GM13977 (cell line): ENCODE data around the gene TSHZ1.

ENCODE experiments used
- DNase-seq: peaks from one replicate; pipeline ENCODE4 v3.0.0; 2012; ENCODE audit warnings: low spot score
- CTCF ChIP-seq: IDR thresholded peaks from 2 replicates; pipeline ENCODE4 v1.5.1; 2012; ENCODE audit warnings: mild to moderate bottlenecking, control low read depth; ENCODE audit not compliant: insufficient read depth; ENCODE audit errors: extremely low read depth, missing control alignments
- in situ Hi-C: fragments of 300-500 bp; cut with MboI; formaldehyde crosslinking; loops from one replicate; pipeline ENCODE4 v1.12.0; 2022; ENCODE audit warnings: low sequenced_read_pairs, low pct_unique_long_range_greater_than_20kb, mixed read lengths, inconsistent platforms; ENCODE audit not compliant: unreplicated experiment

TSHZ1 gene

DNA sequence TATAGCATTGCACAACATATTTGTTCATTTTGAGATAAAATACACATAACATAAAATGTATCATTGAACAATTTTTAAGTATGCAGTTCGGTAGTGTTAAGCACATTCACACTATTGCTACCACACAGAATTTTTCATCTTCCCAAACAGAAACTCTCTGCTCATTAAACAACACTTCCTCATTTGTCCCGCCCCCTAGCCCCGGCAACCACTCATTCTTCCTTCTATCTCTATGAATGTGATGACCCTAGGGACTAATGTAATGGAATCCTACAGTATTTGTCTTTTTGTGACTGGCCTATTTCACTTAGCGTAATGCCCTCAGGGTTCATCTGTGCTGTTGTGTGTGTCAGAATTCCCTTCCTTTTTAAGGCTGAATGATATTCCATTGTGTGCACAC, 95.4 kb downstream of the TSHZ1 start:
- in situ Hi-C loops: no loop called here
- DNase-seq: no peak
- no peak for TF ChIP-seq CTCF

DNA sequence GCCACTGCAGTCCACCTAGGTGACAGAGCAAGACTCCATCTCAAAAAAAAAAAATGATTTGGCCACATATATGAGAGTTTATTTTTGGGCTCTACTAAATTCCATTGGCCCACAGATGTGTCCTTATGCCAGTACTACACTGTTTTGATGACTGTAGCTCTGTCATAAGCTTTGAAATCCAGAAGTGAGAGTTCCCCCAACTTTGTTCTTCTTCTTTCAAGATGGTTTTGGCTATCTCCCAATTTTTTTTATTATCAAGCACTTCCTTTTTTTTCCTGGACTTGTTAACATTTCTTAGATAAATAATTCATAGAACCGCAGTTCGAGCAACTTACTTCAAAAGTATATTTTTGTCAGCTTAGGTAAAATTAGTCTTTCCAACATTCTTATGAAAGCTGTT, 96.9 kb downstream of the TSHZ1 start:
- no peak for DNase-seq
- in situ Hi-C loops: no loop called here
- TF ChIP-seq CTCF: no peak

- no peak for TF ChIP-seq CTCF
- no peak for DNase-seq
- in situ Hi-C loops: no loop called here
These were observed 99.0 kb downstream of the TSHZ1 start for GRCh38 chr18:75309564-75309963.

DNA sequence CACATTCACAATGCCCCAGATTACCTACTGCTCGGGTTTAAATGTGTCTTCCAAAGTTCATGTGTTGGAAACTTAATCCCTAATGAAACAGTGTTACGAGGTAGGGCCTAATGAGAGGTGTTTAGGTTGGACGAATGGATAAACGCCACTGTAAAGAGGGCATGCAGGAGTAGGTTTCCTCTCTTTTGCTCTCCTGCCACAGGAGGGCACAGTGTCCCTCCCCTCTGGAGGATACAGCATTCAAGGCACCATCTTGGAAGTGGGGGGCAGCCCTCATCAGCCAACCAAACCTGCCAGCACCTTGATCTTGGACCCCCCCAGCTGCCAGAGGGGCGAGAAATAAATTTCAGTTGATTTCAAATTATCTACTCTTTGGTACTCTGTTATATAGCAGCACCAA, 103.5 kb downstream of the TSHZ1 start:
- in situ Hi-C loops: no loop called here
- DNase-seq: no peak
- TF ChIP-seq CTCF: peak; percentile 2

DNA sequence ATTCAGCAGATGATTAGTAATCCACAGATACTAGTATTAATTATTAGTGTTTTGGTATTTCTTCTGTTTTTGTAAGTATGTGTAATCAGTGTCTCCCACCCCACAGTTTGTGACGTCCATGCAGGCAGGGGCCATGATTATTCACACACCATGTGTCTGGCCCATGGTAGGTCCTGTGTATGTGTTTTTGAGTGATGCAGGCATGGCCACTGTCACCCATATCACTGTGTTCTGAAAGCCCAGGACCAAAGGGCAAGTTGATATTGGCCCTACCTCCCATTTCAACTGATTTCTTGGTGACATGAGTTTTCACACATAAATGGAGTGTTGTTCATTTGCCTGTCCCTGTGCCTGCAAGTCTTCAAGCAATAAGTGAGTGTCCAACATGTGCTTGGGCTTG, 104.0 kb downstream of the TSHZ1 start:
- in situ Hi-C loops: no loop called here
- no peak for TF ChIP-seq CTCF
- no peak for DNase-seq

DNA sequence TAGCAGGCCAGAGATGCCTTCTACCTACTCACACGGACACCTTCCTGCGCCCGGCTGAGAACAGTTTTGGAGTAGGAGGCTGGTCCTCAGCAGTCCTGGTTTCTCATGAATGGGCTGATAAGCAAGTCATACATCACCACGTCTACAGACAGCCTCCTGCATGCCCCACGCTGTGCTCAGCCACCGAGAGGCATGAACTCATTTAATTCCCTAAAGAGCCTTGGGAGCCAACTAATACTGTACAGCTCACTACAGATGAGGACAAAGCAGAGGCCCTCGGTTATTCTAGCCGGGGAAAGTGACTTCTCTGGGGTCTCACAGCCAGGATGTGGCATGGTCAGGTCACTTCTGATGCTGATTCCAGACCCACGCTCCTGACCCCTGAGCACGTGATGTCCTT, 105.6 kb downstream of the TSHZ1 start:
- TF ChIP-seq CTCF: no peak
- no peak for DNase-seq
- in situ Hi-C loops: no loop called here

DNA sequence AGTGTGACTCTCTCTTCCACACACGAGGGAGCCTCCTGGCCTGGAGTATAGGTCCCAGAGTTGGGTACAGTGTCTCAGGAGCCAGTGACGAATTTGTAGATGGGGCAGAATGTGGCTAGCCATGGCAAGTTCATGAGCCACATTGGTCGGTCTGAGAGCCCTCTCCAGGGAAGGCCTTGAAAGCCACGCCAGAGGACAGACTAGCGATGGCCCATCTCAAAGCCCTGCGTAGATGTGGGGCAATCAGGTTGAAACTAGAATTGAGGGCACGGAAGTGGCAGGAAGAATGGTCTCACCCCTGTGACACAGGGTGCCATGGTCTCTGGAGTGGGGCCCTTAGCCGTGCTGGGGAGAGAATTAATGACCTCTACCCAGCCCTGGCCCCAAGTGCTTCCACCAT, 106.2 kb downstream of the TSHZ1 start:
- no peak for TF ChIP-seq CTCF
- in situ Hi-C loops: no loop called here
- no peak for DNase-seq
